NCI-H2081 treated with DMSO at 0.1 percent for 48 hours (cell line): ENCODE data around the gene GNAQ.
"Not testable (repeated sequence)": the region's sequence is repeated elsewhere in the genome, so short reads cannot be mapped to it uniquely, and the experiment has no call there.

Source experiments
- DNase-seq: peaks from one replicate; lab custom pipeline; 2025; lab: John Stamatoyannopoulos, UW

Gene GNAQ

GRCh38 chr9:77726814-77727213 is 304.8 kb downstream of the GNAQ start:
- DNase-seq = no peak

- no peak for DNase-seq
Observed at GRCh38 chr9:77726289-77726688, 305.3 kb downstream of the GNAQ start.

DNA sequence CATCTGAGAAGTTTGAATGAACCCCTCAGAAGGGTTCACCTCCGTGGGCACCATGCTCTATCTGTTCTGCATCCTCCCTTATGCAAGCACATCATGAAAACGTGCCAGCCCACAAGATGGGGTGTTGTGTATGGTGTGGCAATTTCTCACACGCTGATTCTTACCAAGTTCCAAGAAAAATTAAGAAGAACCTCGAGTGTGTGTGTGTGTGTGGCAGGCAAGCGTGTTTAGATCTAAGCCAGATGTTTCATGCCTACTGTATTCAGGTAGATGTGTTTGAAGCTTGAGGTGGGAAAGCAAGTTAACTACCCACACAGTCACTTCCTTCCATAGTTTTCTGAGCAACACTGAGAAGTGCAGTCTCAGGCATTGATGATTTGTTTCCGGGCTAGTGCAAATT is 305.8 kb downstream of the GNAQ start:
- DNase-seq = no peak

DNA sequence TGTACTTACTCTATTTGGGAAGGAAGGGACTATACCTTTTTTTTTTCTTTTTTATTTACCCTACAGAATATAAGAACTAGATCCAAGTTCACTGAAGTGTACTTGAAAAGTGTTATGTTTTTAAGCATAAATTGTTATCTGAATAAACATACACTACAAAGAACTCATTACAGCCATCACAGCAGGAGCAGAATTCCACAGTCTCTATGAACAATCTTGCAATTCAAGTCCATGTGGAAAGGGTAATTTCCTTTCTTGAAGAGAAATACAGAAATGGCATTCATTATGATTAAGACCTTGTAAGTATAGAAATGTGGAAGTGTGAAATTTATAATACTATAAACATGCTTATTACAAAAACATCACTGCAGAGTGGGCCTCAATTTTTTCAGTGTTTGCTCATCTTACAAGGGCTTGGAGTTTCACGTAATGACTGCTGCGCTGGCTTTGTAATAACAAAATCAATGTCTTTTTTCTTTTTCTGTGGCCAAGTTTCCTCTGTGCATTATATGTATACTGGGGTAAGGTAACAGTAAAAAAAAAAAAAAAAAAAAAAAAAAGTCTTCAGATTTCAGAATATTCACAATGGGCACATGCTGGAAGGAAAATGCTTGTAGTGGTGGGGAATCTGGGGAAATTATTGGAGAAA is 306.4 kb downstream of the GNAQ start:
- DNase-seq = no peak

- DNase-seq = not testable (repeated sequence)
Observed at GRCh38 chr9:77721156-77721555, 310.5 kb downstream of the GNAQ start.

- no peak for DNase-seq
Observed at GRCh38 chr9:77719321-77719720, 312.3 kb downstream of the GNAQ start.

DNA sequence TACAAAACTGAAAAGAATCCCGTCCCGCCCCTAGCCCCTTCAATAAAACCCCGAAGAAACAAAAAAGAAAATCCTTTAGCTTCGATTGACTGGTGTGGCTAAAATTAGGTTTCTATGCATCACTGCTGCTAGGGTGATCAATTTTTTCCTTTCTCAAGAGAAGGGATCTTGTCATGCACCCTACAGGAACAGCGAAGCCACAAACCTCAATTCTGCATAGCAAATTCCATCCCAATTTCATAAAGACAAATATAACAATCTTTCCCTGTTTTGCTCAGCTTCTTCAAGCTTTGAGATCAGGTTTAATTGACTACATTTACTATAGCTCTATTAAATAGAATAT is 313.3 kb downstream of the GNAQ start:
- not testable (repeated sequence) for DNase-seq

GRCh38 chr9:77717608-77718297 is 313.9 kb downstream of the GNAQ start:
- DNase-seq = not testable (repeated sequence)

DNA sequence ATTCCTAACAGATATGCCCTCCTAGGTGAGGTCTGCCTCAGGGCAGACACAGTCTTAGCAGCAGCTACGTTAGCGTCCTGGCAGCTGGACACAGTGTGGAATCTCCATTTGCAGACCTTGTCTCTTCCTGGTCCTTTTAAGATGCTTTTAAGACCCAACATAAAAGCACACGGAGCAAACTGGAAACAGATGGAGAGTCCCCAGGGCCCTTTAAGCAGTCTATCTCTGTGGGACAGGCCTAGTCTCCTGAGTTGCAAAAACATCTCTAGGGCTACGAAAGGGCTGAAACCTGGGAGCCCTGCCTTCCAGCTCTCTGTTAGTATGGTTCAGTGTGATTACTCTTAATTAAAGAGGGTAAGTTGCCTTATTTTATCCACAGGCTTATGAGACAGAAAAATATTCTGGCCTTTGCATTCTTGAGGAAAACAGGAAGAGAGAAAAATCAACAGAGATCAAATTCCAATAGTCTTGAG is 317.5 kb downstream of the GNAQ start:
- DNase-seq = no peak

- no peak for DNase-seq
Observed at GRCh38 chr9:77712533-77713130, 319.0 kb downstream of the GNAQ start.

DNA sequence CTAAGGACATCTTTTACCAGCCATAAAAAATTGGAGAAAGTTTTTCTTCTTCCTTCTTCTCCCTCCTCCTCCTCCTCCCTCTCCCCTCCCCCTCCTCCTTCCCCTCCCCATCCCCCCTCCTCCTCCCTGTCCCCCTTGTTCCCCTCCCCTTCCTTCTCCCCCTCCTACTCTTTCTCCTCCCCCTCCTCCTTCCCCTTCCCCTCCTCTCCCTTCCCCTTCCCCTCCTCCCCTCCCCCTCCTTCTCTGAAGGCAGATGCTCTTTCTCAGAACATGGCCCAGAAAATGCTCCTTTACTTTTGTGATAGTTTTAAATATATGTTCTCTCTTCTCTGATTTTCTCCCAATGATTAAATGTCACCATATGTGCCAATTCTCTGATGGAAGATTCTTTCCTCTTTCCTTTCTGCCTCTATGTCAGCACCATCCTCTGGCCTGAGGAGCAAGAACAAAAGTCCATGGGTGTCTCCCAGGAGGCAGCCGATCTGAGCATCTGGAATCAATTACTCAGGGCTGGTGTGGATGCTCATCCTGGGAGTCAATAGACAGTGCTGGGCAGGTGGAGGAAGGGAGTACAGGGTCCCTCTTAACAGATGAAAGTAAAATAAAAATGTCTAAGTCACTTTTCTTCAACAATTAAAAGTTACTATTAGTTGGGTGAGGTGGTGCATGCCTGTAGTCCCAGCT is 320.5 kb downstream of the GNAQ start:
- DNase-seq = no peak

GRCh38 chr9:77710316-77710715 is 321.3 kb downstream of the GNAQ start:
- no peak for DNase-seq

GRCh38 chr9:77708064-77708815 is 323.4 kb downstream of the GNAQ start:
- DNase-seq = no peak

GRCh38 chr9:77707383-77708063 is 324.1 kb downstream of the GNAQ start:
- no peak for DNase-seq

- DNase-seq = no peak
Observed at GRCh38 chr9:77705636-77706035, 326.0 kb downstream of the GNAQ start.

DNA sequence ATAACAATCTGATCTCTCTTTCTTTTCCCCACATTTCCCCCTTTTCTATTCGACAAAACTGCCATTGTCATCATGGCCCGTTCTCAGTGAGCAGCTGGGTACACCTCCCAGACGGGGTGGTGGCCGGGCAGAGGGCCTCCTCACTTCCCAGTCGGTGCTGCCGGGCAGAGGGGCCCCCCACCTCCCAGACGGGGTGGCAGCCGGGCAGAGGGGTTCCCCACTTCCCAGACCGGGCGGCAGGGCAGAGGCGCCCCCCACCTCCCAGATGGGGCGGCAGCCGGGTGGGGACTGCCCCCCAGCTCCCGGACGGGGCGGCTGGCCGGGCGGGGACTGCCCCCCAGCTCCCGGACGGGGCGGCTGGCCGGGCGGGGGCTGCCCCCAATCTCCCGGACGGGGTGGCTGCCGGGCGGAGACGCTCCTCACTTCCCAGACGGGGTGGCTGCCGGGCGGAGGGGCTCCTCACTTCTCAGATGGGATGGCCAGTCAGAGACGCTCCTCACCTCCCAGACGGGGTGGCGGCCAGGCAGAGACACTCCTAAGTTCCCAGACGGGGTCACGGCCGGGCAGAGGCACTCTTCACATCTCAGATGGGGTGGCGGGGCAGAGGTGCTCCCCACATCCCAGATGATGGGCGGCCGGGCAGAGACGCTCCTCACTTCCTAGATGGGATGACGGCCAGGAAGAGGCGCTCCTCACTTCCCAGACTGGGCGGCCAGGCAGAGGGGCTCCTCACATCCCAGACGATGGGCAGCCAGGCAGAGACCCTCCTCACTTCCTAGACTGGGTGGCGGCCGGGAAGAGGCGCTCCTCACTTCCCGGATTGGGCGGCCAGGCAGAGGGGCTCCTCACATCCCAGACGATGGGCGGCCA is 328.9 kb downstream of the GNAQ start:
- DNase-seq = not testable (repeated sequence)

GRCh38 chr9:77697238-77697984 is 334.2 kb downstream of the GNAQ start:
- DNase-seq = no peak

DNA sequence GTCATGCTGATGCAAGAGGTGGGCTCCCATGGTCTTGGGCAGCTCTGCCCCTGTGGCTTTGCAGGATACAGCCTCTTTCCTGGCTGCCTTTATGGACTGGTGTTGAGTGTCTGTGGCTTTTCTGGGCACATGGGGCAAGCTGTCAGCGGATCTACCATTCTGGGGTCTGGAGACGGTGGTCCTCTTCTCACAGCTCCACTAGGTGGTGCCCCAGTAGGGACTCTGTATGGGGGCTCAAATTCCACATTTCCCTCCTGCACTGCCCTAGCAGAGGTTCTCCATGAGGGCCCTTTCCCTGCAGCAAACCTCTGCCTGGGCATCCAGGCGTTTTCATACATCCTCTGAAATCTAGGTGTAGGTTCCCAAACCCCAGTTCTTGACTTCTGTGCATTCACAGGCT is 340.9 kb downstream of the GNAQ start:
- DNase-seq = not testable (repeated sequence)

- not testable (repeated sequence) for DNase-seq
Observed at GRCh38 chr9:77690119-77690518, 341.5 kb downstream of the GNAQ start.

DNA sequence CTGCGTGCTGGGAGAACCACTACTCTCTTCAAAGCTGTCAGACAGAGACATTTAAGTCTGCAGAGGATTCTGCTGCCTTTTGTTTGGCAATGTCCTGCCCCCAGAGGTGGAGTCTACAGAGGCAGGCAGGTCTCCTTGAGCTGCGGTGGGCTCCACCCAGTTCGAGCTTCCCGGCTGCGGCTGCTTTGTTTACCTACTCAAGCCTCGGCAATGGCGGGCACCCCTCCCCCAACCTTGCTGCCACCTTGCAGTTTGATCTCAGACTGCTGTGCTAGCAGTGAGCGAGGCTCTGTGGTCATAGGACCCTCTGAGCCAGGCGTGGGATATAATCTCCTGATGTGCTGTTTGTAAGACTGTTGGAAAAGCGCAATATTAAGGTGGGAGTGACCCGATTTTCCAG is 343.9 kb downstream of the GNAQ start:
- not testable (repeated sequence) for DNase-seq
